SH-SY5Y (cell line): ENCODE data around the gene TMEM169.

Experiments used
- GATA2 ChIP-seq: IDR thresholded peaks from 2 replicates; pipeline ENCODE4 v1.6.1; 2011; ENCODE audit warnings: mild to moderate bottlenecking, low read depth, low read length
- GATA3 ChIP-seq: IDR thresholded peaks from 2 replicates; pipeline ENCODE4 v1.6.1; 2011; ENCODE audit warnings: low read depth, mild to moderate bottlenecking, low read length, moderate library complexity

DNA sequence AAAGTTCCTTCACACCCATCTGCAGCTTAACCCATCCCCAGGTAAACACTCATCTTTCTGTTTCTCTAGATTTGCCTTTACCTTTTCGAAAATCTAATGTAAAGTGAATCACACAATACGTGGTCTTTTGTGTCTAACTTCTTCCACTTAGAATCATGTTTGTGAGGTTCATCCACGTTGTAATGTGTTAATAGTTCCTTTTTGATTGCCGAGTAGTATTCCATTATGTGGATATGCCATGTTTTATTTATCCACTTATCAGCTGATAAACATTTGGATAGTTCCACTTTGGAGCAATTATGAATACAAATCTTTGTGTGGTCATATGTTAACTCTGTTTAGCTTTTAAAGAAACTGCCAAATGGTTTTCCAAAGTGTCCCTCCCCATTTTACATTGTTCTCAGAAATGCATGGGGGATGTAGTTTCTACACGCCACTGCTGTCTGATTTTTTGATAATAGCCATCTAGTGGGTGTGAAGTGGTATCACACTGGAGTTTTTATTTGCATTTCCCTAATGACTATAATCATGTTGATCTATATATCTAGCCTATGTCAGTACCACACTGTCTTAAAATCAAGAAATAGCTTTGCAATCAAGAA lies 22.4 kb upstream of the TMEM169 start:
- TF ChIP-seq GATA3, result no peak
- TF ChIP-seq GATA2, result no peak
